HPDE6-E6E7 (cell line): Measurements from ENCODE around the gene SLC46A2.

Source experiments
- DNase-seq: peaks from one replicate; pipeline ENCODE4 v3.0.0; 2011; ENCODE audit warnings: missing footprints; ENCODE audit errors: extremely low spot score

Gene SLC46A2

DNA sequence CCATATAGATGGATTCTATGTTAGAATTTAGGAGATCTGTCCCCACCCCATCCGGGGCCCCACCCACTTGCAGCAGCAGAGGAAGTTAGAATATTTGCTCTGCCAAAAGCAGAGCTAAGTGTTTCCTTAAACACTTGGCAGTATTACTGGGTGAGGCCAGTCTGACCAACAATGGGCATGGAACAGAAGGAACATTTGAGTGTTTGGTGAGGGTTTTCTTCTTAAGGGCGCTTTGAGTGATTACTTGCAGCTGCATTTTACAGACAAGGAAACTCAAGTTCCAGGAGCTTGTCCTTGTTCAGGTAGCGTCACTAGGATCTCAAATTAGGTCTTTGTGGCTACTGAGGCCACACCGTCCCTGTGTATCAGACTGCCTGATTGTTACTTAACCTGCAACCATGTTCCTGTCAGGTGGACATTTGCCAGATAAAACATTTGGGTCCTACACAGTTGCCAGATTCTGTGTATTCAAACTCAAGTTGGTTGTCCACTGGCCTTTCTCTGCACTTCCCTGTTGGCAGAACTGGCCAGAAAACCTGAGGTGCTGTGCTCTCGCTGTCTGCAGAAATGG, 59.3 kb downstream of the SLC46A2 start:
- no peak for DNase-seq
